Peyer's patch (tissue), 4 donors: Measurements from ENCODE around the gene BRF1.

ENCODE experiments used
- CTCF ChIP-seq, 6 experiments: fragments of 450-650 bp in 4 of 6; fragments of 200-600 bp in 2 of 6; sonication (generic) in 1 of 6; IDR thresholded peaks; one replicate each; pipeline ENCODE4 v1.5.1; 2017 to 2019; ENCODE audit warnings: antibody characterized with exemption in 6 of 6, mild to moderate bottlenecking in 3 of 6, moderate library complexity in 1 of 6
- POLR2A ChIP-seq, 2 donors: fragments of 450-650 bp; IDR thresholded peaks; one replicate each; pipeline ENCODE4 v1.5.1; 2017; ENCODE audit warnings: antibody characterized with exemption in 2 of 2, mild to moderate bottlenecking in 2 of 2, moderate library complexity in 2 of 2

GRCh38 chr14:105315211-105315721 is 14.5 kb upstream of the BRF1 start:
- TF ChIP-seq CTCF (IDR thresholded peaks at IDR 0.05) (no peak), POLR2A (IDR thresholded peaks at IDR 0.05) (no peak)
